Natural killer cell (primary cell): ENCODE measurements around the gene FOXF1. TPM values are rescaled to one million over a fixed set of nuclear protein-coding genes. Genes with fewer than 3 reads are reported as not detected.

ENCODE experiments used
- ATAC-seq, 3 donors: fragments of 150-1000 bp in 2 of 3; fragments of 200-7000 bp in 1 of 3; cut with Tn5 transposase; 1 replicate in 1 of 3; 2 replicates in 2 of 3; pipeline ENCODE4 v1.10.0; 2021; ENCODE audit warnings: mild to moderate bottlenecking in 2 of 3, moderate library complexity in 2 of 3
- DNase-seq, 2 donors: peaks; one replicate each; pipeline versions ENCODE4 v3.0.0 to v3.0.0-alpha.2; 2013 to 2021; ENCODE audit warnings: mixed read lengths in 1 of 2
- H3K27ac ChIP-seq: one replicate; pipeline ENCODE4 v1.5.1; 2013; ENCODE audit warnings: mild to moderate bottlenecking, low read length
- H3K27me3 ChIP-seq: one replicate; pipeline ENCODE4 v1.6.1; 2013; ENCODE audit warnings: low read length; ENCODE audit not compliant: control insufficient read depth, insufficient read depth
- H3K36me3 ChIP-seq: one replicate; pipeline ENCODE4 v1.6.1; 2013; ENCODE audit warnings: low read length; ENCODE audit not compliant: control insufficient read depth, insufficient read depth
- H3K4me1 ChIP-seq: one replicate; pipeline ENCODE4 v1.6.1; 2013; ENCODE audit warnings: low read length; ENCODE audit not compliant: control insufficient read depth, insufficient read depth
- H3K4me3 ChIP-seq: one replicate; pipeline ENCODE4 v1.5.1; 2013; ENCODE audit warnings: low read length
- H3K9me3 ChIP-seq: one replicate; pipeline ENCODE4 v1.6.1; 2013; ENCODE audit warnings: low read length; ENCODE audit not compliant: control insufficient read depth, insufficient read depth
- H3K27ac Mint-ChIP-seq, 2 donors: one replicate each; pipeline ENCODE4 v1.8.0; 2022; ENCODE audit warnings: mild to moderate bottlenecking in 2 of 2, mixed read lengths in 2 of 2, moderate library complexity in 1 of 2
- H3K27me3 Mint-ChIP-seq, 2 donors: one replicate each; pipeline ENCODE4 v1.8.0; 2022; ENCODE audit warnings: low read depth in 2 of 2, mixed read lengths in 2 of 2
- H3K36me3 Mint-ChIP-seq: one replicate; pipeline ENCODE4 v1.8.0; 2022; ENCODE audit warnings: mixed read lengths
- H3K4me1 Mint-ChIP-seq, 2 donors: one replicate each; pipeline ENCODE4 v1.8.0; 2022; ENCODE audit warnings: mixed read lengths in 2 of 2
- H3K4me3 Mint-ChIP-seq: one replicate; pipeline ENCODE4 v1.8.0; 2022; ENCODE audit warnings: mild to moderate bottlenecking, moderate library complexity, mixed read lengths
- H3K9me3 Mint-ChIP-seq, 2 donors: one replicate each; pipeline ENCODE4 v1.8.0; 2022; ENCODE audit warnings: mixed read lengths in 2 of 2
- WGBS: methylation state at CpG from one replicate; pipeline ENCODE4 v1.1.7; 2013; ENCODE audit warnings: missing lambda C conversion rate; ENCODE audit not compliant: insufficient coverage; 5-methylcytosine and 5-hydroxymethylcytosine counted together
- intact Hi-C: fragments of 100-400 bp; cut with micrococcal nuclease; formaldehyde crosslinking; loops from one replicate; pipeline ENCODE4 v1.14.2; 2022
- total RNA-seq, 4 donors: library from RNA; stranded (reverse); fragments of 120-200 nt in 1 of 4; gene quantifications; one replicate each; pipeline versions ENCODE4 v1.2.3 to v1.2.4, GENCODE V29; 2013 to 2022
- TF ChIP-seq, protein P1 (sequence below): fragments of 200-600 bp; IDR thresholded peaks from one replicate; pipeline ENCODE4 v1.8.0; 2022; ENCODE audit warnings: antibody characterized with exemption

Gene FOXF1
- total RNA-seq, 3 donors from 2014 or later (not counting 1 experiment from before 2014, with no cell fraction given), result not detected

DNA sequence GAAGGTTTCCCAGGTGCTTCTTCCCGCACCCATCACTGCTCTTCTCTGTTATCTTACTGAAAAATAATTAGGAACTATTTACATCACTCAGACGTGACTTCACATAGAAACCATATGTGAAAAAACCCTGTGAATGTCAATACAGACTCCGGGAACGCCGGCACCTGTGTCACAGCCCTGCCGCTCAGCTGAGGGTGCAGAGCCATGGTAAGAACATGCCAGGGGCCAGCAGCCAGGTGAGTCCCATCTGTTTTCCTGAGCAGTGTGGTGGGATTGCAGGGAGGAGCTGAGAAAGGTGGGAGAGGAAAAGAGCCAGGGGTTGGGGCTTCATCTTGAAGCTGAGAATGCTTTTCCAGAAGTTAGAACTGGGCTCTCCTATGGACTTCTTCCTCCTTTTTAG lies 13.7 kb downstream of the FOXF1 start:
- no peaks in the 10 kb centered on the region for H3K36me3 ChIP-seq
- peaks cover 11% of the 10 kb centered on the region for H3K27me3 ChIP-seq
- DNase-seq (no peak), ATAC-seq (no peak)
- Mint-ChIP-seq H3K27ac (no peak overlapping the region), H3K36me3 (no peaks in the 10 kb centered on the region), H3K4me3 (no peak overlapping the region), H3K27me3 (peaks cover 13 to 21% of the 10 kb centered on the region in 2 donors), H3K4me1 (peaks cover 0 to 8% of the 10 kb centered on the region in 2 donors), H3K9me3 (no peaks in the 10 kb centered on the region)
- WGBS, result 87% methylated on average over 6 of the region's 6 CpGs
- H3K4me3 ChIP-seq, result no peak overlapping the region
- H3K4me1 ChIP-seq, result peaks cover 11% of the 10 kb centered on the region
- TF ChIP-seq, protein P1, sequence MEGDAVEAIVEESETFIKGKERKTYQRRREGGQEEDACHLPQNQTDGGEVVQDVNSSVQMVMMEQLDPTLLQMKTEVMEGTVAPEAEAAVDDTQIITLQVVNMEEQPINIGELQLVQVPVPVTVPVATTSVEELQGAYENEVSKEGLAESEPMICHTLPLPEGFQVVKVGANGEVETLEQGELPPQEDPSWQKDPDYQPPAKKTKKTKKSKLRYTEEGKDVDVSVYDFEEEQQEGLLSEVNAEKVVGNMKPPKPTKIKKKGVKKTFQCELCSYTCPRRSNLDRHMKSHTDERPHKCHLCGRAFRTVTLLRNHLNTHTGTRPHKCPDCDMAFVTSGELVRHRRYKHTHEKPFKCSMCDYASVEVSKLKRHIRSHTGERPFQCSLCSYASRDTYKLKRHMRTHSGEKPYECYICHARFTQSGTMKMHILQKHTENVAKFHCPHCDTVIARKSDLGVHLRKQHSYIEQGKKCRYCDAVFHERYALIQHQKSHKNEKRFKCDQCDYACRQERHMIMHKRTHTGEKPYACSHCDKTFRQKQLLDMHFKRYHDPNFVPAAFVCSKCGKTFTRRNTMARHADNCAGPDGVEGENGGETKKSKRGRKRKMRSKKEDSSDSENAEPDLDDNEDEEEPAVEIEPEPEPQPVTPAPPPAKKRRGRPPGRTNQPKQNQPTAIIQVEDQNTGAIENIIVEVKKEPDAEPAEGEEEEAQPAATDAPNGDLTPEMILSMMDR, result no peak
- H3K9me3 ChIP-seq, result no peaks in the 10 kb centered on the region
- no peak overlapping the region for H3K27ac ChIP-seq
- intact Hi-C loops, result no loop called here

DNA sequence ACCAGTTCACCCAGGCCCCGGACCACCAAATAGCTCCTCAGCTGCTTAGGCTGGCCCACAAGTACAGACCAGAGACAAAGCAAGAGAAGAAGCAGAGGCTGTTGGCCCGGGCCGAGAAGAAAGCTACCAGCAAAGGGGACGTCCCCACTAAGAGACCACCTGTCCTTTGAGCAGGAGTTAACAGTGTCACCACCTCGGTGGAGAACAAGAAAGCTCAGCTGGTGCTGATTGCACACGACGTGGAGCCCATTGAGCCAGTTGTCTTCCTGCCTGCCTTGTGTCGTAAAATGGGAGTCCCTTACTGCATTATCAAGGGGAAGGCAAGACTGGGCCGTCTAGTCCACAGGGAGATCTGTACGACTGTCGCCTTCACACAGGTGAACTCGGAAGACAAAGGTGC lies 15.4 kb downstream of the FOXF1 start:
- WGBS, result 66% methylated on average over 12 of the region's 12 CpGs

DNA sequence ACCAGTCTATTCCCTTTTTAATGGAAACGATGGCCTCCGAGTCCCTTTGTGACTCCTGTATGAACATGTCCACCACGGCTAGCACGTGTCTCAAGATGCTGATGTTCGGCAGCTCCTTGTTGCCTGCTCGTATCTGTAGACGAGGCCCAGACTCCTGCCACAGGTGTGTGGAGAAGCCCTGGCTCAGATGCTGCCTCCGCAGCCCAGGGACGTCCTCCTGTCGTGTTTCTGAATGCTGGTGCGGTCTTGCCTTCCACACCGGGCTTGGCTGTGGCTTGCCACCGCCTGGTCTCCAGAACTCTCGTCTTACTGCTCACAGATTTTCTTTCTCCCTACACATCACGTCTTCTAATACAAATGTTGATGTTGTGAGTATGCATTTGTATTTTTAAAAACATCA lies 17.0 kb downstream of the FOXF1 start:
- no peak overlapping the region for H3K4me3 ChIP-seq
- H3K36me3 ChIP-seq, result peaks cover 4% of the 10 kb centered on the region
- intact Hi-C loops, result no loop called here
- no peaks in the 10 kb centered on the region for H3K4me1 Mint-ChIP-seq
- no peak overlapping the region for H3K27ac Mint-ChIP-seq
- no peaks in the 10 kb centered on the region for H3K36me3 Mint-ChIP-seq
- no peak for ATAC-seq
- H3K27me3 Mint-ChIP-seq, result no peaks in the 10 kb centered on the region
- no peaks in the 10 kb centered on the region for H3K27me3 ChIP-seq
- H3K9me3 Mint-ChIP-seq, result no peaks in the 10 kb centered on the region
- WGBS, result 91% methylated on average over 14 of the region's 15 CpGs
- no peaks in the 10 kb centered on the region for H3K4me1 ChIP-seq
- DNase-seq, result no peak
- TF ChIP-seq, protein P1, result no peak
- no peak overlapping the region for H3K27ac ChIP-seq
- H3K9me3 ChIP-seq, result no peaks in the 10 kb centered on the region
- H3K4me3 Mint-ChIP-seq, result no peak overlapping the region

More for the DNA sequence above, 15.4 kb downstream of the FOXF1 start:
- H3K27ac ChIP-seq, result no peak overlapping the region
- ATAC-seq (no peak), DNase-seq (no peak)
- peaks cover under 1% of the 10 kb centered on the region for H3K27me3 ChIP-seq
- intact Hi-C loops, result no loop called here
- TF ChIP-seq, protein P1, result no peak
- no peak overlapping the region for H3K4me3 ChIP-seq
- H3K27me3 Mint-ChIP-seq, result peaks cover 8% of the 10 kb centered on the region in 2 donors
- H3K9me3 ChIP-seq, result no peaks in the 10 kb centered on the region
- peaks cover 1% of the 10 kb centered on the region for H3K36me3 ChIP-seq
- no peaks in the 10 kb centered on the region for H3K9me3 Mint-ChIP-seq
- no peak overlapping the region for H3K4me3 Mint-ChIP-seq
- no peaks in the 10 kb centered on the region for H3K4me1 Mint-ChIP-seq
- no peaks in the 10 kb centered on the region for H3K36me3 Mint-ChIP-seq
- H3K27ac Mint-ChIP-seq, result no peak overlapping the region
- H3K4me1 ChIP-seq, result no peaks in the 10 kb centered on the region
